GM12873 (cell line): ENCODE results near the gene NEU2.

ENCODE experiments used
- TF ChIP-seq, protein P1 (sequence below): IDR thresholded peaks from 2 replicates; pipeline ENCODE4 v1.5.1; 2012; ENCODE audit warnings: low read depth, mild to moderate bottlenecking, moderate library complexity, low read length, control low read depth; ENCODE audit not compliant: insufficient read depth; ENCODE audit errors: missing control alignments

The NEU2 gene

GRCh38 chr2:233060980-233061590 is 28.6 kb downstream of the NEU2 start:
- TF ChIP-seq, protein P1, sequence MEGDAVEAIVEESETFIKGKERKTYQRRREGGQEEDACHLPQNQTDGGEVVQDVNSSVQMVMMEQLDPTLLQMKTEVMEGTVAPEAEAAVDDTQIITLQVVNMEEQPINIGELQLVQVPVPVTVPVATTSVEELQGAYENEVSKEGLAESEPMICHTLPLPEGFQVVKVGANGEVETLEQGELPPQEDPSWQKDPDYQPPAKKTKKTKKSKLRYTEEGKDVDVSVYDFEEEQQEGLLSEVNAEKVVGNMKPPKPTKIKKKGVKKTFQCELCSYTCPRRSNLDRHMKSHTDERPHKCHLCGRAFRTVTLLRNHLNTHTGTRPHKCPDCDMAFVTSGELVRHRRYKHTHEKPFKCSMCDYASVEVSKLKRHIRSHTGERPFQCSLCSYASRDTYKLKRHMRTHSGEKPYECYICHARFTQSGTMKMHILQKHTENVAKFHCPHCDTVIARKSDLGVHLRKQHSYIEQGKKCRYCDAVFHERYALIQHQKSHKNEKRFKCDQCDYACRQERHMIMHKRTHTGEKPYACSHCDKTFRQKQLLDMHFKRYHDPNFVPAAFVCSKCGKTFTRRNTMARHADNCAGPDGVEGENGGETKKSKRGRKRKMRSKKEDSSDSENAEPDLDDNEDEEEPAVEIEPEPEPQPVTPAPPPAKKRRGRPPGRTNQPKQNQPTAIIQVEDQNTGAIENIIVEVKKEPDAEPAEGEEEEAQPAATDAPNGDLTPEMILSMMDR = no peak

GRCh38 chr2:233061591-233062450 is 29.3 kb downstream of the NEU2 start:
- TF ChIP-seq, protein P1 = peak; percentile 69

DNA sequence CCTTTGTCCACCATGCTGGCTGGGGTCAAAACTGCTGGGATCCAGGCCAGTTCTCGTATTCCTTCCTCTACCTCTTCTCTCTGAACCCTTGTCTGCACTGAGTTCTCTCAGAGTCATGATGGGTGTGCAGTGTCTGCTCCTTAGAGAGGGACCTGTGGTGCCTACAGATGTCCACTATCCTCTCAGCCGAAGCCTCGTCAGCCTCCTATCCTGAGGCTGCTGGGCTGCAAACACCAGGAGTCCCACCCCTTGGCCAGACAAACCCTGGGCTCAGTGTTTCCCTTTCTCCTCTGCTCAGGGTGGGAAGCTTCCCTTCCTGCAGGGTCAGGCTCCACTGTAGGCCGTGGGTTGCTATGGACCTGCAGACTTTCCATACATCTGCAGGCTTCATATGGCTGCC is 30.0 kb downstream of the NEU2 start:
- TF ChIP-seq, protein P1 = no peak

DNA sequence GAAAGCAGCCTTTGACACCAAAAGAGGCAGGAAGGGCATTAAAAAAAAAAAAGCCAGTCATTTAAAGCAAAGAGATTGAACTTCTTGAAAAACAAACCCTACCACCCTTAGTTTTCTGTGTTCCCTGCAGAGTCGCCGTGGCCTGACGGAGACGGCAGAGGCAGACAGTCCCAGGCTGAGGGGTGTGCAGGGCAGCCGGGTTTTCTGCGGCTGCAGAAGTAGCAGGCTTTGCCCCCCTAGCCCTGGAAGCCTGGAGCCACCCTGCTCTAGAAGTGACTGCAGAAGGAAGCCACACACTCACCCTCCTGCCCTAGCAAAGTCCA is 30.4 kb downstream of the NEU2 start:
- TF ChIP-seq, protein P1 = no peak

DNA sequence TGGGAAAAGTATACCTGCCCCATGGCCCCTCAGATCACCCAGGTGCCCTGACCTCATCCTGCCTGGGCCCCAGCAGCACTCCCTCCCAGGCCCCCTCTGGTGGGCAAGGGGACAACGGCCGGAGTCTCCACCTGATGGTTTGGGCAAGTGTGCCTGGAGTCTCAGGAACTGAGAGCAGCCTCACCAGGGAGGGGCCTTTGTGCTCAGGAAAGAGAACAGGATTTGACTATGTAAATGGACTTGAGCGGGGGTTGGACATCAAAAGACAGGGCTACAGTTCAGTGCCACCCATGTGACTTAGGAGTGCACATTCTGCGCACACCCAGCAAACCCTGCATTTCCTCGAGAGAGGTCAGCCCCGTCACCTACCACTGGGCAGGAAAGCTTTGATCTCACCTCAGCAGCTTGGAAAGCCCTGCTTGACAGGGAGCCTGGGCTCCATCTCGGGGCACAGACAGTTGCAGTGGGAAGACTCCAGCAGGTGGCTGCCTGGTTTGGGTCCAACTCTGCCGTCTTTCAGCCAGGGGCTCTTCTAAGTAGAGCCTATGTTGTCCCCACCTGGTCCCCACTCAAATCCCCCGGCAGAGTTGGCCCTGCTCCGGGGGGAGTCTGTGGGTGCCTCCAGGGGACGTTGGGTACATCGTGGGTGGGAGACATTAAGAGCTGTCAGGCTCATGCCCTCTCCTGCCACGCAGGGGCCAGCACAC is 30.9 kb downstream of the NEU2 start:
- TF ChIP-seq, protein P1 = peak; percentile 45

GRCh38 chr2:233063976-233064411 is 31.5 kb downstream of the NEU2 start:
- TF ChIP-seq, protein P1 = no peak

GRCh38 chr2:233064530-233065199 is 32.2 kb downstream of the NEU2 start:
- TF ChIP-seq, protein P1 = no peak
